Transverse colon (tissue), 3 donors: ENCODE measurements around the gene PSMB7.

Source experiments
- EP300 ChIP-seq: sonication (generic); formaldehyde crosslinking; IDR thresholded peaks from one replicate; pipeline ENCODE4 v1.6.1; 2017; ENCODE audit warnings: antibody characterized with exemption, low read depth
- POLR2A ChIP-seq: fragments of 450-650 bp; IDR thresholded peaks from one replicate; pipeline ENCODE4 v1.6.1; 2016; ENCODE audit warnings: antibody characterized with exemption, mild to moderate bottlenecking, moderate library complexity
- TF ChIP-seq, protein P1 (sequence below), 5 experiments: fragments of 200-600 bp in 3 of 5; fragments of 450-650 bp in 2 of 5; sonication (generic) in 3 of 5; IDR thresholded peaks; 1 replicate in 2 of 5; 2 replicates in 3 of 5; pipeline ENCODE4 v1.5.1; 2016 to 2017; ENCODE audit warnings: antibody characterized with exemption in 5 of 5, inconsistent platforms in 3 of 5, mild to moderate bottlenecking in 2 of 5, moderate library complexity in 1 of 5

DNA sequence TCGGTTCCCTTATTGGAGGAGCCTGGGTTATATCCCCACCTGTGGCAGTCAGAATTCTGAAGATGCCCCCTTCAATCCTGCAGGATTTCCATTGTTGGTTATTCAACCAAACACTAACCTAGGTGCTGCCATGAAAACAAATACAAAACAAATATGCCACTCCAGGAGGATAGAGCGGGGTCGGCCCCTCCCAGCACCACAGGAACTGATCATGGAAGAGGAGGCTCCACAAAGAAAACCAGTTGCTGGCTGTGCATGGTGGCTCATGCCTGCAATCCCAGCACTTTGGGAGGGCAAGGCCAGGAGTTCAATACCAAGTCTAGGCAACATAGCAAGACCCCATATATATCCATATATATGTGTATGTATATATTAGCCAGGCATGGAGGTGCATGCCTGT is 21.8 kb upstream of the PSMB7 start:
- TF ChIP-seq, protein P1, sequence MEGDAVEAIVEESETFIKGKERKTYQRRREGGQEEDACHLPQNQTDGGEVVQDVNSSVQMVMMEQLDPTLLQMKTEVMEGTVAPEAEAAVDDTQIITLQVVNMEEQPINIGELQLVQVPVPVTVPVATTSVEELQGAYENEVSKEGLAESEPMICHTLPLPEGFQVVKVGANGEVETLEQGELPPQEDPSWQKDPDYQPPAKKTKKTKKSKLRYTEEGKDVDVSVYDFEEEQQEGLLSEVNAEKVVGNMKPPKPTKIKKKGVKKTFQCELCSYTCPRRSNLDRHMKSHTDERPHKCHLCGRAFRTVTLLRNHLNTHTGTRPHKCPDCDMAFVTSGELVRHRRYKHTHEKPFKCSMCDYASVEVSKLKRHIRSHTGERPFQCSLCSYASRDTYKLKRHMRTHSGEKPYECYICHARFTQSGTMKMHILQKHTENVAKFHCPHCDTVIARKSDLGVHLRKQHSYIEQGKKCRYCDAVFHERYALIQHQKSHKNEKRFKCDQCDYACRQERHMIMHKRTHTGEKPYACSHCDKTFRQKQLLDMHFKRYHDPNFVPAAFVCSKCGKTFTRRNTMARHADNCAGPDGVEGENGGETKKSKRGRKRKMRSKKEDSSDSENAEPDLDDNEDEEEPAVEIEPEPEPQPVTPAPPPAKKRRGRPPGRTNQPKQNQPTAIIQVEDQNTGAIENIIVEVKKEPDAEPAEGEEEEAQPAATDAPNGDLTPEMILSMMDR (IDR thresholded peaks at IDR 0.05): no peak
- no peak for TF ChIP-seq POLR2A
- no peak for TF ChIP-seq EP300
